GM19324 (cell line): ENCODE measurements around the gene RAD18.

Experiments used
- ATAC-seq: cut with Tn5 transposase; IDR thresholded peaks from one replicate; pipeline ENCODE4 v1.9.1; 2021; ENCODE audit warnings: mild to moderate bottlenecking, moderate library complexity; ENCODE audit not compliant: unreplicated experiment, low FRiP score

The RAD18 gene

DNA sequence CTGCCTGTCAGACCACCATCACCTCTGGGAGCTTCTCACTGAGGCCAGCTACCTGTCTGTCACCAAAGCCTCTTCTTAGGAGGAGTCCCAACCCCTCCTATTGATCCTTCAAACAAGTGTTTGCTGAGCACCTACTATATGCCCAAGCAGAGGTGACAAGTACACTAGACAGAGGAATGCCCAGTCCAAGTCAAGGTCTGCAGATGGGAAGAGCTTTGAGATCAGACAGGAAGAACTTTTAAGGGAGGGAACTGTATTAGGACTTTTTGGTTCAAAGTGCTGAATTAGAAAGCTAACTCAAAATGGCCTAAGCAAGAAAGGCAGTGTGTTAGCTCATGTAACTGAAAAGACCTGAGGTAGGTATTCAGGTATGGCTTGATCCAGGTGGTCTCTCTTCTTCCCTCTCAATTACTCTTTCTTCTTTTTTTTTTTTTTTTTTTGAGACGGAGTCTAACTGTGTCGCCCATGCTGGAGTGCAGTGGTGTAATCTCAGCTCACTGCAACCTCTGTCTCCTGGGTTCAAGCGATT, 3.6 kb upstream of the RAD18 start:
- ATAC-seq = no peak

DNA sequence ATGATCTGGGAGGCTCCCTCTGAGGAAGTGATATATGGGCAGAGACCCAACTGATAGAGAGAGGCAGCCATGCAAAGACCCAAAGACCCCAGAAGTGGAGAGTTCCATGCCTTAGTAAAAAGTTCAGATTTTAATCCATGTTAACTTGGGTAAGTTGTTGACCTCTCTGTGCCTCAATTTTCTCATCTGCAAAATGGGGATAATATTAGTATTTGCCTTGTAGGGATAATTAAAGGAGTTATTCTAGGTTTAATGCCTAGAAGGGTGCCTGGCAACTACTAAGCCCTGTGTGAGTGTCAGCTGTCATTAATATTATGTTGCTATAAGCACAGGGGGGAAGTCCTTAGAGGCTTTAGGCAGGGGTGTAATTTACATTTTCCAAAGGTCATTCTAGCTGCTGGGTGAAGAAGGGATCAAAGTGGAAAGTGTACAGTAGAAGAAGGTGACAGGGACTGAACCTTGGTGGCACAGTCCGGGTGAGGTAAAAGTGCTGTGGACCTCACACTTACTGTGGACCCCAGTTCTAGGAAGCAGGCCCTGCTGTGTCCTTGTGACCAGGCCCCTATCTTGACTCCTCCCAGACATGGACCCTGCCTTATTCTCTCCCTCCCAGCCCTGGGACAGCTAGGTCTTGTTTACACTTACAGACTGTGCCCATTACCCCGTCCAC, 3.0 kb upstream of the RAD18 start:
- ATAC-seq = no peak

DNA sequence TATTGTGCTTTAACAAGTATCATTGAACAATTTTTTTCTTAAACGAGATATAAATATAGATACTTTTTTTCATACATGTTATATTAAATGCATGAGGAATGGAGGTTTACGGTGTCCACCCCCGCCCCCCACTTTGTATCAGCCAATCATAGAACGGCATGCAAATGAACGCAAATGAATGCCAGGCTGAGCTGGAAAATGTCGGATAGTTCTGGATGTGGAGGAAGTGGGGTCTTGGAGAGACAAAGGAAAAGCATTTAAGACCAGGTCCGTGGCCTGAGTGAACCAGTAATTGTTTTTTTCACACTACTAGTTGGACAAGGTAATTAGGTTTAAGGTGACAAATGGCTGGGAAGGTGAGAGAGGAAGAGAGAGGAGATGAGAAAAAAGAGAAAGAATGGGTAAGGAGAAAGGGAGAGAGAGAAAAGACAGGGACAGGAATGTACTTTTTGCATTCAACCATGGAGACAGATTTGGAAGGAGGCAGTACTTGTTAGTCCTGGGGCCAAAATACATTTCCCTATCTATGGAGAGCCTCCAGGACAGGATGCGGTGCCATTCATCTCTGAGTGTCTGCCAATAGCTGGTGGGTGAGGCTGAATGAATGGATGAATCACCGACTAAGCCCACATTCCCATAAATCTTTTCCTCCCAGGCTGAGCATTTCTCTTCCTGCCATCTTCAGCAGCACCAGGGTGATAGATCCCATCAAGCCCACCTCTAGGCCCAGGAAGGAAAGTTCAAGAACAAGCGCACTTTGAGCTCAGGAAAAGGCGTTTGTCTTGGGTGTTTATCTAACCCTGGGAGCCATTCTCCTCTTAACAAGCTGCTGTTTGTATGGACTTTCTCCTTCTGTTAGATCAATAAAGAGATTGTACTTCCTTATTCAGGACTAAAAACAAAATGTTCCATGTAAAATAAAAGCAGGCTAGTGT, 1.4 kb upstream of the RAD18 start:
- ATAC-seq = no peak

DNA sequence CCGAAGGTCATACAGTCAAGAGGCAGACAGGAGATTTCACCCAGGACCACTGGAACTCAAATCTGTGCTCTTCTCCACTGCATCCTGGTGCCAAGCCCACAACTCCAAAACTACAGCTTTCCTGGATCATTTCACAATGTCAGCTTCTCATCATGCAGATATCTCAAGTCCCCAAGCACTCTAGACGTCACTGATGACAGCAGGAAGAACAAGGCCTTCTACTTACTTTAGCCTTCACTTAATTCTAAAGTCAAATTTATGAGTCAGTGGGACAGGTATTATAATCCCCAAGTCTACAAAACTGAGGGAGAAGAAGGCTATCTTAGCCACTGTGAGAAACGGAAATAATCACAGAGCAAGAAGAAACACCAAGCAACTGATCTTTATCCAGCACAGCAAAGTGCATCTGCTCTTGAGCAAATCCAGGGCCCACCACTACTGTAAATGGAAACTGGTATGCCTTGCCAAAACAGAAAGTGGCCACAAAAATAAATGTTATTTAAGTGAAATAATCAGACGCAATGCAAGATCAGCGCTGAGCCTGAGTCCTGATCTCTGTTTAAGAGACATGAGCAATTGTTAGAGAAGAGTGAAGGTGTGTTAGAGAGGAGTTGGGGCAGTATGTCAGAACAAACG, 928 bp downstream of the RAD18 start:
- no peak for ATAC-seq

DNA sequence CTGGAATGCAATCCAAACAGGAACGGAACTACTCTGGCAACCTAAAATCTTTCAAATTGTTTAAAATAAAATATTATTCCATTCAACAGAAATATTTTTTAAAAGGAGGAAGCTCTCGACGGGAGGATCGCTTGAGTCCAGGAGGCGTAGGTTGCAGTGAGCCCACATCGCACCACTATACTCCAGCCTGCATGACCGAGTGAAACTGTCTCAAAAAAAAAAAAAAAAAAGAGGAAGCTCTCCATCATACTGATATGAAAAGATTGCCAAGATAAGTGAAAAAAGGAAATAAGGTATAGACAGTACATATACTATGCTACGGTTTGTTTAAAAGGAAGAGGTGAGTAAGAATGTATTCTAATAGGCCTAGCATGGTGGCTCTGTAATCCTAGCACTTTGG, 3.6 kb downstream of the RAD18 start:
- no peak for ATAC-seq

DNA sequence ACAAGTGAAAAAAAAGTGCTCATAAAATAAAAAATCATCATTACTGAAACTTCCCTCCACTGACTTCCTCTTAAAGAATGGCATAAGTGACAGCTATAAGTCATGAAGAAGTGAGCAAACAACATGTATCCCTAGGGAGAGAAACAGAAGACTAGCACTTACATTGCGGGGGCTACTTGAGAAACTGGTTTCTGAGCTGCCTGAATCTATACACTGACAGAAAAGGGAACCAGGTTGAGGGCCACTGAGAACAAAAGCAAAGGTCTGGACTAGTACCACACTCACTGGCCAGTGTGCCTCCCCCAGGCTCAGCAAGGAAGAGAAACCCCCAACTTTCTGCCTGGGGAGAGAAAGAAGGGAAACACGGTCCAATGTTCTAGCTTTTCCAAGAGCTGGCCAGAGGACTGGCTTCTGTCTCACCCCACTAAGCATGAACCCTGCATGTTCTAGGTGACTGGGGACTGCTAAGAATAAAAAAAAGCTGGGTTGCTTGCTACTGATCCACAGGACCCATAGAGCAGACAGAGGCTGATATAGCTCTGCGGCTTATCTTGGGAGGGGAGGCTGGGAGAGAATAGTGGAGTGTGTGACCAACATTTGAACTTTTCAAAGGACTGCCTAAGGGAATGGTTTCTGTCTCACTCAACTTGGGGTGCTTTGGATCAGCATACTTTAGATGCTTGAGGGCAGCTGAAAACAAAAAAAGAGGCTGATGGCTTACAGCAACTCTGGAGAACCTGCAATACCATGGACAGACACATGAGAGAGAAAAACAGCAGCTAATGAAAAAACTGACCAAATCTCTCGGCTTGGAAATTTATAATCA, 8.1 kb downstream of the RAD18 start:
- ATAC-seq = no peak

DNA sequence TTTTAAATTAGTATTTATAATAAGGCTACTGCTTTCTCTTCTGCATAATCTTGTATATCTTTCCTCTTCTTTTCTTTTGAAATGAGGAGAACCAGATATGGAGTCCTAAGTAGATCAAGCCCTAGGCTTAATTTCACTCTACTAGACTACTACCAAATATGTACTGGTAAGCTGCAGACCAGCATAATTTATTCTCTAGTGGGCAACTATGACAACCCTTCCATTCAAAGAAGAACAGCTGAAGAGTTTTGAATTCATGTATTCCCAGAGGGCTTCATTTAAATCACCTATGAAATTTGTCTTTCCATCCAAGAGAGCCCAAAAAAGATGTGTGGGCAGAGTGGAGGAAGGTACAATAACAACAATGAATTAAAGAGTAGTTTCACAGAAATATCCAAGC, 10.0 kb downstream of the RAD18 start:
- ATAC-seq = no peak

DNA sequence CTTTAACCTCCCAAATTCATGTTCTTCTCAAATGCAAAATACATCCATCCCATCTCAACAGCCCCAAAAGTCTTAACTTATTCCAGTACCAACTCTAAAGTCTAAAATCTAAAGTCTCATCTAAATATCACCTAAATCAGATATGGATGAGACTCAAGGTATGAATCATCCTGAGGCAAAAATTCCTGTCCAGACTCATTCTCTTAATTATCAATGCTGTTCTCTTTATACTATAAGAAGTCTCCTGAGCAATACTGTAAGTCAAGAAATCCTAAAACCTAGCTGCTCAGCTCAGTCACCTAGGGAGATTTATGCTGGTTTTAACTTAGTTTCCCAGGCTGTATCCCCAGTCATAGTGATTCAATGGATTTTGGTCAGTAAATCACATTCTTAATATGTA, 11.1 kb downstream of the RAD18 start:
- no peak for ATAC-seq

DNA sequence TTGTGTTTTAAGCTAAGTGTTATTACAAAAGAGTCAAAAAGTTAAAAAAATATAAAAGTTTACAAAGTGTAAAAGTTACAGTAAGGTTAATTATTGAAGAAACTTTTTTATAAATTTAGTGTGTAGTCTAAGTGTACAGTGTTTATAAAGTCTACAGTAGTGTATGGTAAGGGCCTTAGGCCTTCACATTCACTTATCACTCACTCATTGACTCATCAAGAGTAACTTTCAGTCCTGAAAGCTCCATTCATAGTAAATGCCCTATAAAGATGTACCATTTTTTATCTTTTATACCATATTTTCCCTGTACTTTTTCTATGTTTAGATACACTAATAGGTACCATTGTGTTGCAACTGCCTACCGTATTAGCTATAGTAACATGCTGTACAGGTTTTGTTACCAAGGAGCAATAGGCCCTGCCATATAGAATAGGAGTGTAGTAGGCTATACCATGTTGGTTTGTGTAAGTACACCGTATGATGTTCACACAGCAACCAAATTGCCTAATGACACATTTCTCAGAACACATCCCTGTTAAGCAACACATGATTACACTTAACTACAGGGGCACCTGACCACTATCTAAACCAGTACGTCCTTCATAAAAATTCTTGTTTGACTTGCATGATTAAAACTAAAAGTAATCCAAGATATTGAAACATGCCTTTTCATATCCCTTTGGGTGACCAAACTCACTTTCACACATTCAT, 17.2 kb downstream of the RAD18 start:
- ATAC-seq = no peak

DNA sequence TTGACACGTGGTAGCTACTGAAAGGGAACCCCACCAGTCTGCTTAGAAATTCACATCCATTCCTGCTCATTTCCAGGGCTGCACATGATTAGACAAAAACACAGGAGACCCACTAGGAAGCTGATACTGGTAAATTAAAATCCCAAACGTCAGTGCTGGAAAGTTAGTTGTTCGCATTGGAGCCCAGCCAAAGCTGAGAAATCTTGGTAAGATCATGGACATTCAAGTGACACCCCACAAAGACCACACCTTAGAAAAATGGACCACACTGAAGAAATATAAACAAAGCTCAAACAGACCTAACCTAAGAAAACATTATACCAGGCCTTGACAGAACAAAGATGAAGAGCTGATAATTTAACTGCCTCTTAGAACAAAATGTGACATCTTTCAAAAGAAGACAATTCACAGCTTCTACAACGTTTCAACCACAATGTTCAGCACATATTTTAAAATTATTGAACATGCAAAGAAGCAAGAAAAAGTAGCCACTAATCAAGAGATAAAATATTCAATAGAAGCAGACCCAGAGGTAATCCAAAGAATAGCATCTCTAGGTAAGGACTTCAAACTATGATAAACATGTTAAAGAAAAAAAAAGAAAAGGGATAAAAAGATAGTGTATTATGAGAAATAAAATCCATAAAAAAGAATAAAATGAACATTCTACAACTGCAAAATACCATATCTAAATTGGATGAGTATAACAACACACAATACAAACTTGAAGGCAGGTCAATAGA, 20.4 kb downstream of the RAD18 start:
- no peak for ATAC-seq

DNA sequence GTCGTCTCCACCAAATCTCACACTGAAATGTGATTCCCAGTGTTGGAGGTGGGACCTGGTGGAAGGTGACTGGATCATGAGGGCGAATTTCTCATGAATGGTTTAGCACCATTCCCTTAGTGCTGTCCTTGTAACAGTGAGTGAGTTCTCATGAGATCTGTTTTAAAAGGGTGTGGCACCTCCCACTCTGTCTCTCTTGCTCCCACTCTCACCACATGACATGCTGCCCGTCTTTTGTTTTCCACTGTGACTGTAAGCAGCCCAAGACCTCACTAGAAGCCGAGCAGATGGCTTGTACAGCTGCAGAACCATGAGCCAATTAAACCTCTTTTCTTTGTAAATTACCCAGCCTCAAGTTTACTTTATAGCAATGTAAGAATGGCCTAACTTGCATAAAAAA, 21.2 kb downstream of the RAD18 start:
- ATAC-seq = no peak

DNA sequence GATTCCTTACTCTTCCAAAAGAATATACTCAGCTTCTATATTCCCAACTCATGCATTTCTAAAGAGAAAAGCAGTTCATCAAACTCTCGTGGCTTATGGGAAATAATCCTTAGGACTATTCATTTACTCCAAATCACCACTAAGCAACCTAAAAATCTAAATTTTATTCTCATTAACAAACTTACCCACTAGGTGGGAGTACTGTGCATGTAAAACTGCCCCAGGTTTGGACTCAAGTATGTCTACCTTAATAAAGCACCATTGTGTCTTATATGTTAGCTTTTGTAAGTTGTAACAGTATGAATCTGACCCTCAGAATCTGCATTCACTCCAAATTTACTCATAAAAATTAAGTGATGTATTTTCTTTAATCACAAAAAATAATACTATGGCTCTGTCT, 25.3 kb downstream of the RAD18 start:
- no peak for ATAC-seq

DNA sequence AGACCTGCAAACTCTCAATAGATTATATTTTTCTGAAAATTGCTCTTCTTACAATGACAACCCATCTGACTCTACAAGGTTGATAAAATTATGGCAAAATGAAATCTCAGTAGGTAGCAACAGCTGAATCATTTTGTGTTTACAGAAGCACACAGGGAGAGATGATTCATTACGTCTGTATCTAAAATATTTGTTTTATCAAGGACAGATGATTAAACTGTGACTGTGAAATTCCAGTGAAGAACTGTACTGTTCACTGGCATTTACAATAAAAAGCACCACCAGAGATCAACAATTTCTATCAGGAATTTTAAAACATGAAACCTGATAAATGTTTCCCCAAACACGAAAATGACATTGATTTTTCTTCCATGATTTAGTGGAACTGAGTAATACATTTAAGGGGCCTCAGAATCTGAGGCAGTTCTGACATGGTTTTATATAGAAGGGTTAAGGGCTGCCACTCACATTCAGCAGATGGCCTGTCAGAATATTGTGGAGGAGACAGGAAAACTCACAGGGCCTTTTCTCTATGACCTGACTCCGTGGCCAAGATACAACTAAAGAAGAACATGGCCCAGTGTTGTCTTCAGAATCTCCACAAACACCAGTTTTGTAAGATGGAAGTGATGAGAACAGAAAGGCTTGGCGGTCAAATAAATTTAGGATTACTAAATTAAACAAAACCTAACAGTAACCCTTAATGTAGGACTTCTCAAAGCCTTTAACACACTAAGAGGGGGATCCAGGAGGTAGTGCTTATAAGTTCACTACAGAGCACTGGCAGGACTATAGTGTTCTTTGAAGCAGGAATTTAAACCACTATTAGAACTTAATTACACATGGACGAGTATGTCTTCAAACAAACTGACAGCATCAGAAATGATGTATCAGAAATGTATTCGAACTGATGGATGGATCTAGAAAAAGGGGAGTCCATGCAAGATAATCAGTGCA, 25.9 kb downstream of the RAD18 start:
- no peak for ATAC-seq

DNA sequence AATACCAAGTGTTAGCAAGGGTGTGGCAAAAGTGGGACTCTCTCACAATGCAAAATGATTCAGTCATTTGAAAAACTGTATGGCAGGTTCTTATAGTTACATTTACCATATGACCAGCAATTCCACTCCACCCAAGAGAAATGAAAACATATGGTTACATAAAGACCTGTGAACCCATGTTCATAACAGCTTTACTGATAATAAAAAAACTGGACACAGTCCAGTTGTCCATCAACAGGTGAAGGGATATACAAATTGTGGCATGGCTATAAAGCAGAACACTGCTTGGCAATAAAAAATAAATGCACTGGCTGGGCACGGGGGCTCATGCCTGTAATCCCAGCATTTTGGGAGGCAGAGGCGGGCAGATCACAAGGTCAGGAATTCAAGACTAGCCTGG, 30.8 kb downstream of the RAD18 start:
- no peak for ATAC-seq

DNA sequence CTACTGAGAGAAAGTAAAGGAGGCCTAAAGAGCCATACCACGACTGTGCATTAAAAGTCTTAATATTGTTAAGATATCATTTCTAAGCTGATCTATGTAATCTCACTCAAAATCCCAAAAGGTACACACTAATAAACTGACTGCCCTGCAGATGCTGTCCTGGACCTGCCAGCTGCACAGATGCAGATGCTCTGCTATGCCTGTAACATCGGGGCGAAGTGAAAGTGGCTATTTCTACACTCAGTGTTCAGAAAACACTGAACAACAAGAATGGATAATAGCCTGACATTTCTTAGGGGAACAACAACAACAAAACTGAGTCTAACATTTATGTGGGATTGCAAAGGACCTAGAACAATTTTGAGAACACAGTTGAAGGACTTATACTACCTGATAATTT, 31.9 kb downstream of the RAD18 start:
- ATAC-seq = no peak

DNA sequence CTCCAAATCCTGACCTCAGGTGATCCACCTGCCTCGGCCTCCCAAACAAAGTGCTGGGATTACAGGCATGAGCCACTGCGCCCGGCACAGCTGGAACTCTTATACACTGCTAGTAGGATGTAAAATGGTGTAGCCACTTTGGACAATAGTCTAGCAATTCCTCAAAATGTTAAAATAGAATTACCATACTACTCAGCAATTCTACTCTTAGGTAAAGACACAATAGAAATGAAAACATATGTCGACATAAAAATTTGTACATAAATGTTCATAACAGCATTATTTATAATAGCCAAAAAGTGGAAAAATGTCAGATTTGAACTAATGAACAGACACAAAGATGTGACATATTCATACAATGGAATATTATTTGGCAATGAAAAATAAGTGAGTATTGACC, 33.4 kb downstream of the RAD18 start:
- no peak for ATAC-seq

DNA sequence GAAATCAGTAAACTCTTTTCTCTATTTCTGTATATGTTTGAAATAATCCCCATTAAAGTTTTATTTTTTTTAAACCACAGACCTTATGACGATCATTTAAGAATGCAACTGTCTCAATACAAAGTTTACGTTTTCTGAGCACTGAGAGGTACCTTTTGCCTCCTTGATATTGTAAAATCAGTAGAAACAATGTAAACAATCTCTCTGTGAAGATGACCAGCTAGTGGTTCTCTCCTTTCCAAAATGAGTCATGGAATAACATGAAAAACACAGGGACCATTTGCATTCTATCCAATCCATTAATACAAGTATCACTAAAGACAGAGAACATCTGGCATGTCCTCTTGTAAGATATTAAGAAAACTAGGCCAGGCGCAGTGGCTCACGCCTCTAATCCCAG, 48.8 kb downstream of the RAD18 start:
- ATAC-seq = no peak

DNA sequence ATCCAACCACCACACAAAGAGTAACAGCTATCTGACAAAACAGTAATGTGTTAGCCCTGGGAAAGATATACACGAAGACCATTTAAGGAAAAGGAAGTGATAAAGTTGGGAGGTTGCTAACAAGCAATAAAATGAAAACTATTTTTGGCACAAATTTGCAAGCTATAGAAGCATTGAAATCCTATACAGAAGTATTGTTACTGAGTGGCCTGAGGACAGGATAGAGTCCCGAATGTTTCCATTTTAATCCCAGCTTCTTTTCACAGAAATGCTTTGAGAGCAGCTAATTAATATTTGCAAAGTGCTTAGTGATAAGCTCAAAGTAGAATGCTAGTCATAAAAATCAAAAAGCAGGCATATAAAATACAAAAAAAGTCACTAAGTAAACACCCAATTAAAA, 51.5 kb downstream of the RAD18 start:
- no peak for ATAC-seq
